K562 (cell line): ENCODE results near the gene NUPR1. TPM values are rescaled to one million over a fixed set of nuclear protein-coding genes. Genes with fewer than 3 reads are reported as not detected.

ENCODE experiments used
- ATAC-seq: fragments of 200-7000 bp; cut with Tn5 transposase; 3 replicates; pipeline ENCODE4 v1.9.1; 2020; ENCODE audit warnings: moderate library complexity
- BruUV-seq: library from RNA; stranded (reverse); fragments of 400-500 nt; replicated peaks from 2 replicates; lab custom pipeline; 2021; lab: Mats Ljungman, UMichigan
- CTCF ChIA-PET: fragments of 300-600 bp; formaldehyde crosslinking; extraction: SDS; loops from one replicate; lab custom pipeline; 2021; ENCODE audit warnings: low intra/inter-chr PET ratio; lab: Yijun Ruan, JAX
- POLR2A ChIA-PET: fragments of 300-600, 350-650 bp; sonication (Branson Sonifier 250); formaldehyde crosslinking; extraction: SDS; loops from one replicate; lab custom pipeline; 2021; ENCODE audit warnings: antibody characterized with exemption, inconsistent platforms; lab: Yijun Ruan, JAX
- DNase-seq, 4 experiments: peaks; one replicate each; pipeline versions ENCODE4 v3.0.0 to v3.0.0-alpha.2; 2011 to 2018; ENCODE audit warnings: low spot score in 3 of 4, mixed read lengths in 3 of 4; ENCODE audit errors: extremely low read depth in 1 of 4
- FAIRE-seq: peaks from 2 replicates; lab custom pipeline; 2011; peaks lifted over from hg19 to GRCh38; lab: Jason Lieb, UNC
- H2AFZ ChIP-seq: 2 replicates; pipeline ENCODE4 v1.6.0; 2011; ENCODE audit warnings: low read depth, low read length, control low read depth, inconsistent platforms
- H3K27ac ChIP-seq: fragments of 200-600 bp; 3 replicates; pipeline ENCODE4 v1.8.0; 2011; ENCODE audit warnings: low read depth, mild to moderate bottlenecking, control low read depth, inconsistent platforms, low read length, moderate library complexity, mixed read lengths; ENCODE audit errors: extremely low read depth
- H3K27me3 ChIP-seq, 2 experiments: fragments of 300-600 bp in 1 of 2; 2 replicates in 1 of 2; 3 replicates in 1 of 2; pipeline versions ENCODE4 v1.6.0 to v1.8.0; 2011; ENCODE audit warnings: inconsistent platforms in 2 of 2, low read length in 2 of 2, mild to moderate bottlenecking in 1 of 2, mixed read lengths in 1 of 2, moderate library complexity in 1 of 2; ENCODE audit not compliant: control insufficient read depth in 2 of 2, insufficient read depth in 2 of 2
- H3K36me3 ChIP-seq: fragments of 300-600 bp; 3 replicates; pipeline ENCODE4 v1.8.0; 2011; ENCODE audit warnings: mild to moderate bottlenecking, low read length, inconsistent platforms; ENCODE audit not compliant: control insufficient read depth, insufficient read depth
- H3K4me1 ChIP-seq, 2 experiments: fragments of 200-600 bp in 1 of 2; replicated peaks in 1 of 2; 2 replicates in 1 of 2; 3 replicates in 1 of 2; pipeline versions ENCODE4 v1.5.1 to v1.8.0; 2011; ENCODE audit warnings: inconsistent platforms in 2 of 2, low read length in 2 of 2, mild to moderate bottlenecking in 1 of 2, mixed read lengths in 1 of 2, moderate library complexity in 1 of 2; ENCODE audit not compliant: control insufficient read depth in 2 of 2, insufficient read depth in 2 of 2
- H3K4me2 ChIP-seq: 2 replicates; pipeline ENCODE4 v1.6.1; 2011; ENCODE audit warnings: low read length, control low read depth, inconsistent platforms, mixed read lengths; ENCODE audit not compliant: insufficient read depth
- H3K4me3 ChIP-seq: fragments of 200-600 bp; sonication (generic), shearing (Covaris generic); 2 replicates; pipeline ENCODE4 v1.5.1; 2016; ENCODE audit warnings: control low read depth, inconsistent platforms
- H3K79me2 ChIP-seq: fragments of 200-600 bp; 3 replicates; pipeline ENCODE4 v1.8.0; 2011; ENCODE audit warnings: low read length, inconsistent platforms; ENCODE audit not compliant: control insufficient read depth, insufficient read depth
- H3K9ac ChIP-seq, 2 experiments: 2 replicates each; pipeline versions ENCODE4 v1.6.0 to v1.6.1; 2011; ENCODE audit warnings: low read depth in 2 of 2, low read length in 2 of 2, control low read depth in 1 of 2, inconsistent platforms in 1 of 2, mild to moderate bottlenecking in 1 of 2, mixed read lengths in 1 of 2; ENCODE audit not compliant: insufficient read depth in 1 of 2
- H3K9me1 ChIP-seq: one replicate; pipeline ENCODE4 v1.6.0; 2011; ENCODE audit warnings: inconsistent platforms, mild to moderate bottlenecking, low read length, moderate library complexity; ENCODE audit not compliant: control insufficient read depth, insufficient read depth
- H3K9me3 ChIP-seq: replicated peaks from 2 replicates; pipeline ENCODE4 v1.5.1; 2011; ENCODE audit warnings: low read depth, low read length, inconsistent platforms; ENCODE audit not compliant: control insufficient read depth, insufficient read depth
- H4K20me1 ChIP-seq: replicated peaks from 2 replicates; pipeline ENCODE4 v1.6.1; 2011; ENCODE audit warnings: low read length, inconsistent platforms, mixed read lengths; ENCODE audit not compliant: control insufficient read depth, insufficient read depth
- L3MBTL2 ChIP-seq: fragments of 450-650 bp; IDR thresholded peaks from 2 replicates; pipeline ENCODE4 v1.6.1; 2016; ENCODE audit warnings: mild to moderate bottlenecking, moderate library complexity
- MAX ChIP-seq: sonication (generic); formaldehyde crosslinking; IDR thresholded peaks from 2 replicates; pipeline ENCODE4 v1.9.0; 2022; ENCODE audit warnings: mild to moderate bottlenecking, missing genetic modification reagents
- THRAP3 ChIP-seq: fragments of 450-650 bp; IDR thresholded peaks from 2 replicates; pipeline ENCODE4 v1.6.1; 2016; ENCODE audit warnings: mild to moderate bottlenecking, inconsistent platforms, borderline replicate concordance
- WGBS: fragments of 100-300 bp; shearing (Covaris generic); methylation state at CpG from one replicate; pipeline ENCODE4 v1.1.6; 2016; ENCODE audit warnings: low coverage, mixed read lengths; ENCODE audit not compliant: insufficient coverage; ENCODE audit errors: missing lambda C conversion rate; 5-methylcytosine and 5-hydroxymethylcytosine counted together
- in situ Hi-C: fragments of 300-500 bp; cut with MboI; formaldehyde crosslinking; loops from 4 replicates; pipeline ENCODE4 v1.15.0; 2018; ENCODE audit warnings: inconsistent platforms, mixed read lengths
- intact Hi-C: fragments of 100-400 bp; cut with micrococcal nuclease; formaldehyde crosslinking; loops from 2 replicates; pipeline ENCODE4 v1.14.2; 2022
- polyA plus RNA-seq, 8 experiments: library from polyadenylated mRNA; depleted of rRNA in 4 of 8; stranded (reverse) in 5 of 8; unstranded in 3 of 8; fragments of >200 nt; fragmentation: Nextera tagmentation in 2 of 8; fragmentation: Illumina TruSeq in 1 of 8; extraction: Ambion mirVana in 2 of 8; extraction: Trizol in 1 of 8; gene quantifications; 2 replicates each; pipeline versions ENCODE4 v1.2.1 to v1.2.3, GENCODE V29; 2011 to 2014; ENCODE audit warnings: inconsistent platforms in 1 of 8, missing spikeins in 1 of 8
- total RNA-seq, 7 experiments: library from RNA; depleted of rRNA in 6 of 7; stranded (reverse); fragments of >200 nt in 6 of 7; fragmentation: Illumina TruSeq in 2 of 7; extraction: Trizol in 2 of 7; gene quantifications; 2 replicates each; pipeline versions ENCODE4 v1.2.1 to v1.2.3, GENCODE V29; 2011 to 2021; ENCODE audit warnings: low replicate concordance in 1 of 7

Gene NUPR1
- total and polyA plus RNA-seq, 9 of the 15 experiments (the other 6 are each of a cell fraction or from before 2014, with no cell fraction given): 0.07 to 1.5 (median 0.27) TPM

GRCh38 chr16:28505489-28506137, 33.2 kb downstream of the NUPR1 start:
- TF ChIP-seq MAX (no peak), L3MBTL2 (no peak), THRAP3 (no peak)
- peaks cover 0 to 15% of the 10 kb centered on the region in 2 experiments; a peak in 3 of 5 replicates for H3K4me1 ChIP-seq
- BruUV-seq: no TSS peak
- in situ Hi-C loops (no loop called here), intact Hi-C loops (no loop called here)
- H3K36me3 ChIP-seq: no peaks in the 10 kb centered on the region
- DNase-seq: peak in 1 of 4 experiments; percentile 10
- no peak for FAIRE-seq
- no peaks in the 10 kb centered on the region for H3K9me1 ChIP-seq
- no peak overlapping the region for H3K9ac ChIP-seq
- no peak overlapping the region for H3K4me2 ChIP-seq
- no peaks in the 10 kb centered on the region for H3K79me2 ChIP-seq
- POLR2A ChIA-PET: interaction anchor here (1.3 kb wide), 1 partner anchor 17 kb away, joined by 5 read pairs; no protein-coding TSS in a partner anchor
- no peaks in the 10 kb centered on the region for H3K9me3 ChIP-seq
- 9% methylated on average over 14 of the region's 14 CpGs for WGBS
- H4K20me1 ChIP-seq: no peaks in the 10 kb centered on the region
- no peak overlapping the region for H3K27ac ChIP-seq
- no peak overlapping the region for H2AFZ ChIP-seq
- H3K27me3 ChIP-seq: peaks cover 0 to 32% of the 10 kb centered on the region in 2 experiments; a peak in 3 of 5 replicates
- CTCF ChIA-PET: interaction anchor here (0.7 kb wide), 1 partner anchor 1266 kb away, joined by 3 read pairs; no protein-coding TSS in a partner anchor
- H3K4me3 ChIP-seq: no peak overlapping the region
- ATAC-seq: no peak
